Left ventricle myocardium inferior (tissue), 1 donor: ENCODE results near the gene SLC12A7. TPM values are rescaled to one million over a fixed set of nuclear protein-coding genes. Genes with fewer than 3 reads are reported as not detected.

Source experiments
- DNase-seq: peaks from one replicate; pipeline ENCODE4 v3.0.0-alpha.2; 2020
- H3K27ac ChIP-seq: fragments of 200-600 bp; replicated peaks from 2 replicates; pipeline ENCODE4 v1.8.0; 2021
- H3K27me3 ChIP-seq: fragments of 200-600 bp; 2 replicates; pipeline ENCODE4 v1.8.0; 2021; ENCODE audit warnings: low read depth
- H3K36me3 ChIP-seq: fragments of 200-600 bp; 2 replicates; pipeline ENCODE4 v1.8.0; 2021
- H3K4me1 ChIP-seq: fragments of 200-600 bp; 2 replicates; pipeline ENCODE4 v1.8.0; 2021
- H3K4me3 ChIP-seq: fragments of 200-600 bp; 2 replicates; pipeline ENCODE4 v1.8.0; 2021; ENCODE audit warnings: mild to moderate bottlenecking, moderate library complexity
- H3K9me3 ChIP-seq: fragments of 200-600 bp; replicated peaks from 2 replicates; pipeline ENCODE4 v1.8.0; 2021
- CTCF ChIP-seq: fragments of 200-600 bp; IDR thresholded peaks from 2 replicates; pipeline ENCODE4 v1.8.0; 2021; ENCODE audit warnings: antibody characterized with exemption, mild to moderate bottlenecking, borderline replicate concordance
- intact Hi-C: fragments of 100-400 bp; cut with micrococcal nuclease; formaldehyde crosslinking; loops from one replicate; pipeline ENCODE4 v1.11.0; 2022
- total RNA-seq: library from RNA; stranded (reverse); fragmentation: NEBNext Ultra II Directional; extraction: Animal tissue kit (Norgen Biotek cat#: 25700); gene quantifications from one replicate; pipeline ENCODE4 v1.2.1, GENCODE V29; 2021
- donor health status: DM: no; HTN: yes; CAD: no; lungs with severe emphysema.

SLC12A7 gene
- total RNA-seq, 1 donor from 2014 or later, result 140 TPM

- intact Hi-C loops, result no loop called here
- DNase-seq, result peak; percentile 11
- H3K27me3 ChIP-seq, result no peaks in the 10 kb centered on the region
Measured at GRCh38 chr5:1039210-1039548, 72.7 kb downstream of the SLC12A7 start.

DNA sequence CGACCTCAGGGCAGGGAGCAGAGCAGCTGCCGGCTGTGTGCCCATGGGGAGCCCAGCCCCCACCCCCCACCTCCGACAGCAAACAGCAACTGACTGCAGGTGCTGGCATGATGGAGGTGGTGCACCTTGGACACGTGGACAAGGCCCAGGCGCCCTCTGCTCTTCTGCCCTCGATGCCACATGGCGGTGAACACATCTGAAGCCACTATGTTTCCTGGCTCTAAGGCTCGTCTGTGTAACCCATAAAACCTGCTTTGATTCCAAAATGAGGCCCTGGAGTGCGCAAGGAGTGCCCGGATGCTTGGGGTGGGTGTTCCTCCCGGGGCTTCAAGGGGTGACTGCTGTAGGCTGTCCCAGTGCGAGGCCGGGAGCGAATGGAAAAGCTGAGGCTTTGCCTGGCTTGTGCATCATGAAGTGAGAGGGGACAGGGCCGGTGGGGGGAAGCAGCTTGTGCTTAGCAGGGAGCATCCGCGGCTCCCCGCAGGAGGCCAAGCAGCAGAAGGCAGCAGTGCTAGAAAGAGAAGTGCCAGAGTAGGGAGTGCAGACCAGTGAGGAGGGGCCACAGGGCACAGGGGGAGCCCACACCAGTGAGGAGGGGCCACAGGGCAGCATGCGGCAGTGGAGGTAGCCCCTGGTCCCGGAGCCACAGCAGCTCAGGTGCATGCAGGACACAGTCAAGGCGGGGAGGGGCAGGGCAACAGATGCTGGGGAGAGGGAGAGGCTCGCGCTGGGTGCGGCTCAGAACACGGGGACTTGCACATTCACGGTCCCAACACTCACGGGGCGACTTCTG, 73.2 kb downstream of the SLC12A7 start:
- no peak overlapping the region for H3K27ac ChIP-seq
- no peaks in the 10 kb centered on the region for H3K9me3 ChIP-seq
- H3K4me1 ChIP-seq, result no peaks in the 10 kb centered on the region
- intact Hi-C loops, result no loop called here
- no peak for TF ChIP-seq CTCF
- peak; percentile 7 for DNase-seq
- no peaks in the 10 kb centered on the region for H3K36me3 ChIP-seq
- no peaks in the 10 kb centered on the region for H3K27me3 ChIP-seq
- no peak overlapping the region for H3K4me3 ChIP-seq

More at GRCh38 chr5:1039210-1039548, 72.7 kb downstream of the SLC12A7 start:
- no peak overlapping the region for H3K4me3 ChIP-seq
- no peaks in the 10 kb centered on the region for H3K9me3 ChIP-seq
- no peaks in the 10 kb centered on the region for H3K36me3 ChIP-seq
- TF ChIP-seq CTCF, result no peak
- H3K4me1 ChIP-seq, result no peaks in the 10 kb centered on the region
- no peak overlapping the region for H3K27ac ChIP-seq

DNA sequence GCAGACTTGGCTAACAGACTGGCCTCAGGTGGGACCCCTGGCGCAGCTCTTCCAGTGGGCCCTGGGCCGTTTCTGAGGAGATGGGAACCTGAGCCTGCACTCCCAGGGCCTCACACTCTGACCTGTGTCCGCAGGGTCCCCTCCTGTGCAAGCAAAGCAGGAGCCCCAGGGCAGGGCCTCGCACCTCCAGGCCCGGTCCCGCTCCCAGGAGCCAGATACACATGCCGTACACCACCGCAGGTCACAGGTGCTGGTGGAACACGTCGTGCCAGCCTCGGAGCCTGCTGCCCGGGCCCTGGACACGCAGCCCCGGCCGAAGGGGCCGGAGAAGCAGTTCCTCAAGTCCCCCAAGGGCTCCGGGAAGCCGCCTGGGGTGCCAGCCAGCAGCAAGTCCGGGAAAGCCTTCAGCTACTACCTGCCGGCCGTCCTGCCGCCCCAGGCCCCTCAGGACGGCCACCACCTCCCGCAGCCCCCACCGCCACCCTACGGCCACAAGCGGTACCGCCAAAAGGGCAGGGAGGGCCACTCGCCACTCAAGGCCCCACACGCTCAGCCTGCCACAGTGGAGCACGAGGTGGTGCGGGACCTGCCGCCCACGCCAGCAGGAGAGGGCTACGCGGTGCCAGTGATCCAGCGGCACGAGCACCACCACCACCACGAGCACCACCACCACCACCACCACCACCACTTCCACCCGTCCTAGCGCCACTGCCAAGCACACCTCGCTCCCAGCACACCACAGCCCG, 74.0 kb downstream of the SLC12A7 start:
- Histone ChIP-seq H3K9me3 (no peaks in the 10 kb centered on the region), H3K4me3 (no peak overlapping the region), H3K27me3 (no peaks in the 10 kb centered on the region), H3K36me3 (no peaks in the 10 kb centered on the region), H3K27ac (no peak overlapping the region), H3K4me1 (no peaks in the 10 kb centered on the region)
- TF ChIP-seq CTCF, result no peak
- intact Hi-C loops, result no loop called here
- peak; percentile 14 for DNase-seq

DNA sequence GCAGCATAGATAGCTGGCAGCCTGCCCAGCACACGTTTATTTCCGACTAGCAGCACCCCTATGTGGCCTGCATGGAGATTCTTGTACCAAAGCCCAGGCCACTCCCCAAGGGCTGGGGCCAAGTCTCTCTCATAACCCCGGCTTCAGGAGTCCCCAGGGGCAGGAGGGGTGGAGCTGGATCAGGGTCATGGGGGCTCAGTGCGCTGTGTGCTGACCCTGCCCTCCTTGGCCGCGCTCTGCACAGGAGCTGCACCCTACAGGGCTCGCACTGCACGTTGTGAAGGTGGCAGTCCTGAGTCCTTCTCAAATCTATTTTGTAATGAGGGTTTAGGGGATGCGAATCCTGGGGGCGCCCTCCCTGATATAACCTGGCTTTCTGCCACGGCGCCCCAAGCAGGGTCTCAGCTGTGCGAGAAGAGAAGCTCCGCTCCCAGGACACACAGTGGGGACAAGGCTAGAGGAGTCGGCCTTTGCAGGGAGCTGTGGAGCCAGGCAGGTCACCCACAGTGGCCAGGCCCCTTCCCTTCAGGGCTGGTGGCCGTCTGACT, 74.7 kb downstream of the SLC12A7 start:
- no peaks in the 10 kb centered on the region for H3K9me3 ChIP-seq
- no peak for TF ChIP-seq CTCF
- no peak overlapping the region for H3K4me3 ChIP-seq
- intact Hi-C loops, result no loop called here
- peak; percentile 21 for DNase-seq
- no peak overlapping the region for H3K27ac ChIP-seq
- H3K36me3 ChIP-seq, result no peaks in the 10 kb centered on the region
- H3K4me1 ChIP-seq, result no peaks in the 10 kb centered on the region
- no peaks in the 10 kb centered on the region for H3K27me3 ChIP-seq

- intact Hi-C loops, result no loop called here
- Histone ChIP-seq H3K9me3 (no peaks in the 10 kb centered on the region), H3K4me1 (no peaks in the 10 kb centered on the region), H3K36me3 (no peaks in the 10 kb centered on the region), H3K27me3 (no peaks in the 10 kb centered on the region), H3K27ac (no peak overlapping the region), H3K4me3 (no peak overlapping the region)
- no peak for TF ChIP-seq CTCF
- DNase-seq, result peak; percentile 6
Measured at GRCh38 chr5:1036504-1037122, 75.2 kb downstream of the SLC12A7 start.
